PFSK-1 (cell line): ENCODE results near the gene EPHB6.

ENCODE experiments used
- POLR2AphosphoS5 ChIP-seq: IDR thresholded peaks from 2 replicates; pipeline ENCODE4 v1.6.1; 2012; ENCODE audit warnings: low read depth, mild to moderate bottlenecking, control low read depth, low read length, moderate library complexity
- REST ChIP-seq, 2 experiments: IDR thresholded peaks; 2 replicates each; pipeline versions ENCODE4 v1.6.1 to v1.8.0; 2011 to 2012; ENCODE audit warnings: low read depth in 2 of 2, low read length in 2 of 2, control low read depth in 1 of 2, inconsistent platforms in 1 of 2, mild to moderate bottlenecking in 1 of 2, moderate library complexity in 1 of 2; ENCODE audit not compliant: insufficient read depth in 1 of 2

- TF ChIP-seq REST (IDR thresholded peaks at IDR 0.05; ENCODE audit: insufficient read depth in 1 of 2, low read depth in 2 of 2, low read length in 2 of 2) (no peak), POLR2AphosphoS5 (no peak)
Measured at GRCh38 chr7:142898377-142899170, 43.7 kb downstream of the EPHB6 start.
